Ovary (tissue), 9 donors: Measurements from ENCODE around the gene COL4A1. TPM values are rescaled to one million over a fixed set of nuclear protein-coding genes. Genes with fewer than 3 reads are reported as not detected.

Source experiments
- DNase-seq, 5 donors: peaks; one replicate each; pipeline ENCODE4 v3.0.0-alpha.2; 2019 to 2020
- H3K27ac ChIP-seq, 2 donors: fragments of 200-600 bp; one replicate each; pipeline versions ENCODE4 v1.5.1 to v1.8.0; 2019 to 2022
- H3K27me3 ChIP-seq: fragments of 200-600 bp; one replicate; pipeline ENCODE4 v1.8.0; 2022
- H3K36me3 ChIP-seq: fragments of 200-600 bp; sonication (generic); one replicate; pipeline ENCODE4 v1.5.1; 2019
- H3K4me1 ChIP-seq: one replicate; pipeline ENCODE4 v1.8.1; 2013; ENCODE audit warnings: mild to moderate bottlenecking, moderate library complexity; ENCODE audit not compliant: insufficient read depth
- H3K4me3 ChIP-seq: fragments of 200-600 bp; sonication (generic); one replicate; pipeline ENCODE4 v1.5.1; 2017
- H3K9me3 ChIP-seq, 2 donors: fragments of 200-600 bp in 1 of 2; sonication (generic) in 1 of 2; one replicate each; pipeline versions ENCODE4 v1.5.1 to v1.8.1; 2013 to 2019; ENCODE audit warnings: mild to moderate bottlenecking in 1 of 2, moderate library complexity in 1 of 2
- EP300 ChIP-seq: sonication (generic); formaldehyde crosslinking; IDR thresholded peaks from one replicate; pipeline ENCODE4 v1.6.1; 2017; ENCODE audit warnings: antibody characterized with exemption
- POLR2A ChIP-seq: fragments of 450-650 bp; IDR thresholded peaks from one replicate; pipeline ENCODE4 v1.6.1; 2017; ENCODE audit warnings: antibody characterized with exemption, mild to moderate bottlenecking, moderate library complexity
- WGBS, 3 donors: extraction: QIAGEN DNeasy Blood & Tissue Kit in 1 of 3; methylation state at CpG; one replicate each; pipeline versions ENCODE4 v1.1.5 to v1.1.7; 2013 to 2017; 5-methylcytosine and 5-hydroxymethylcytosine counted together
- intact Hi-C, 4 donors: fragments of 100-400 bp; cut with DNase I; formaldehyde crosslinking; loops; one replicate each; pipeline versions ENCODE4 v1.11.0 to v1.15.1; 2022 to 2023
- polyA plus RNA-seq, 2 donors: library from polyadenylated mRNA; stranded (reverse); fragments of 200-250 nt in 1 of 2; fragments of 350-450 nt in 1 of 2; fragmentation: Illumina TruSeq in 1 of 2; extraction: RNeasy Lipid Tissue Mini Kit (QIAGEN cat#74804) in 1 of 2; gene quantifications; one replicate each; pipeline ENCODE4 v1.2.3, GENCODE V29; 2013 to 2014
- total RNA-seq, 7 donors: library from RNA; depleted of rRNA in 2 of 7; stranded (reverse); fragments of >200 nt in 2 of 7; fragmentation: NEBNext Ultra II Directional in 3 of 7; extraction: Animal tissue kit (Norgen Biotek cat#: 25700) in 3 of 7; gene quantifications; one replicate each; pipeline versions ENCODE4 v1.1.0 to v1.2.4, GENCODE V29; 2016 to 2023
- TF ChIP-seq, protein P1 (sequence below), 3 donors: fragments of 450-650 bp in 2 of 3; fragments of 200-600 bp in 1 of 3; IDR thresholded peaks; one replicate each; pipeline versions ENCODE4 v1.5.1 to v1.8.0; 2016 to 2022; ENCODE audit warnings: antibody characterized with exemption in 3 of 3, mild to moderate bottlenecking in 1 of 3
- donor health status: DM: no; HTN: no; CAD: no; lungs with moderate emphysema.
- donor health status: DM: no; HTN: no; CAD: no.
- donor health status: Bipolar disorder and iron deficiency.
- donor health status: DM: yes; HTN: yes; CAD: no.
- donor health status: DM: no; HTN: no; CAD: no.
- donor health status: DM: yes; HTN: yes; CAD: no.

The COL4A1 gene
- total and polyA plus RNA-seq, 9 donors: 42.3 to 421 (median 87.5) TPM

DNA sequence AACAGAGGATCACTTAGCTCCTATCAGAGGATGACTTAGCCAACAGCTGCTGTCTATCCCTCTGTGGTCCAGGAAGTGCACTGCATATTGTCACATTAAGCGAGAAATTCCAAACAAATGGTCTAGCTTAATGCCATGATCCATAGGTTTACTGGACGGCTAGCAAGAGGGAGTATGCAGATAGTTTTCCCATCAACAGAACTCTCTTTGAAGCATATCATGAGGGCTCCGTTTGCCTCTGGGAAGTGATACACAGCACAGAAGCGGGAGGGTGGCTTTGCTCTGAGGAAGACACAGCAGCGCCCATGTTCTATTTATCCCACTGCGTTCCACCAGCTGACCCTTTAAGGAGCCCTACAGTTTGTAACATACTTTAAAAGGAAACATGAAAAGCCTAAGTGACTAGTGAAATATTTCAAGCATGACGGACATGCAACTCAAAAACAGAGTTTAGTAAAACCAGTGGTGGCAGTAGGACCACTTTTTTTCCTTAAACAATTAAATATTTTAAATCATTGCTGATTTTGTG lies 52.7 kb downstream of the COL4A1 start:
- no peaks in the 10 kb centered on the region for H3K36me3 ChIP-seq
- H3K9me3 ChIP-seq: no peaks in the 10 kb centered on the region
- WGBS, 3 donors: 61 to 65% (median 64%) methylated on average over 7 of the region's 7 CpGs
- TF ChIP-seq, protein P1, sequence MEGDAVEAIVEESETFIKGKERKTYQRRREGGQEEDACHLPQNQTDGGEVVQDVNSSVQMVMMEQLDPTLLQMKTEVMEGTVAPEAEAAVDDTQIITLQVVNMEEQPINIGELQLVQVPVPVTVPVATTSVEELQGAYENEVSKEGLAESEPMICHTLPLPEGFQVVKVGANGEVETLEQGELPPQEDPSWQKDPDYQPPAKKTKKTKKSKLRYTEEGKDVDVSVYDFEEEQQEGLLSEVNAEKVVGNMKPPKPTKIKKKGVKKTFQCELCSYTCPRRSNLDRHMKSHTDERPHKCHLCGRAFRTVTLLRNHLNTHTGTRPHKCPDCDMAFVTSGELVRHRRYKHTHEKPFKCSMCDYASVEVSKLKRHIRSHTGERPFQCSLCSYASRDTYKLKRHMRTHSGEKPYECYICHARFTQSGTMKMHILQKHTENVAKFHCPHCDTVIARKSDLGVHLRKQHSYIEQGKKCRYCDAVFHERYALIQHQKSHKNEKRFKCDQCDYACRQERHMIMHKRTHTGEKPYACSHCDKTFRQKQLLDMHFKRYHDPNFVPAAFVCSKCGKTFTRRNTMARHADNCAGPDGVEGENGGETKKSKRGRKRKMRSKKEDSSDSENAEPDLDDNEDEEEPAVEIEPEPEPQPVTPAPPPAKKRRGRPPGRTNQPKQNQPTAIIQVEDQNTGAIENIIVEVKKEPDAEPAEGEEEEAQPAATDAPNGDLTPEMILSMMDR (IDR thresholded peaks at IDR 0.05): no peak
- TF ChIP-seq EP300: no peak
- no peak for TF ChIP-seq POLR2A
- H3K27me3 ChIP-seq: no peaks in the 10 kb centered on the region
- no peak overlapping the region for H3K4me3 ChIP-seq
- intact Hi-C loops: loop anchor here in 2 of 4 donors (10.0 kb wide), 1 partner anchor 51 kb away; the partner anchor contains the start of genes COL4A1 (in 2 of the 2) and COL4A2 (in 2 of the 2)
- peaks cover 27% of the 10 kb centered on the region for H3K4me1 ChIP-seq
- no peak for DNase-seq
- H3K27ac ChIP-seq: no peak overlapping the region

DNA sequence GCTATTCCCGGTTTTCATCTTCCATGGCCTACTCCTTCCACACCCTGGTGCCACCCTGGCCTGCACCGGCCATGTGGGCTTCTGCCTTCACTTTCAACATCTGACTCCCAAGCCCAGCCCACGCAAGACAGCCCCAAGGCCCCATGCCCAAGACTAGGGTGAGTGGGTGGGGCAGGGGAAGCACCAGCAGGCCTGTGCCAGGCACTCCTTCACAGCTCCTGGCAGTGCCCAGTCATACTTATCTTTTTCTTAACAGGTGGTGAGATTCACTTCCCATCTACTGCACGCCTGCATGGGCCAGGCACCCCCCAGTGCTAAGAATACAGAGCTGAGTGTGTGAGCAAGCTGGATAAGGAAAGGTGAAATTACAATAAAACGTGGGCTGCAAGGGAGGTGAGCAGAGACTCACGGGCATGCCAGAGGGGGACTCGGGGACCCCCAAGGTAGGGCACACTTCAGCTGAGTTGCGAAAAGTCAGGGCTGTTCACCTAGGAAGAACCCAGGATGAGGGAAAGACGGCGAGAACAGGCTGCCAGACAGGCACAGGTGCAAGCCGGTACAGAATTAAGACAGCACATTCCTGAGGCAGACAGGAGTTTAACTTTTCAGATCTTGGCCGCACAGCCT lies 55.7 kb downstream of the COL4A1 start:
- 72 to 74% (median 72%) methylated on average over 12 of the region's 12 CpGs for WGBS, 3 donors

DNA sequence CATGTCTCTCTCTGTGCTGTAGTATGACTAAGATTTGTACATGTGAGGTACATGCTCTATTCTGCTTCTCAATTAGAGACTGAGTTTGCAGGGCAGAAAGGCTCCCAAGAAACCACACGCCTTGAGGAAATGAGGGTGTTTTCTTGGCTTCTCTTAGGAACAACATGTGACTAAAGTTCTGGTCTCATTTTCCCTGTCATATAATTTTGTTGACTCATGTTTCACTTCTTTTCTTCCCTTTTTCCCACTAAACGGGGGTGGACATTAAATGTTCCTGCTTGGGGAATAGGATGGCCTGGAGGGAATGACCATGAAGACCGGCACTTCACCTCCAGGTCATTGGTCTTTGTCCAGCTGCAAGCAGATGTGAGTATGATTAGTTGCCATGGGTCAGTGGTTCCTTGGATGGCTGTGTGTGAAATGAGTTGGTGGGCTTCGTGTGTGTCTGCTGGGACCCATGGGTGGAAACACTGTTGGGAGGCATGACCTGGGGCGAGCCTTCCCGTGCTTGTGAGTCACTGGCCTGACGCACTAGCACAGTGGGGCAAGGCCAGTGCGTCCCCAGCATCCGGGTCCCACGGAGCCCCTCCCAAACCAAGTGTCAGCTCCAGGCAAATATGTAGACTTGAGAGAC lies 56.6 kb downstream of the COL4A1 start:
- 32 to 53% (median 51%) methylated on average over 10 of the region's 10 CpGs for WGBS, 3 donors
- DNase-seq: peak in 2 of 5 donors; percentile 48 to 59
- H3K4me3 ChIP-seq: no peak overlapping the region
- H3K27me3 ChIP-seq: no peaks in the 10 kb centered on the region
- H3K36me3 ChIP-seq: no peaks in the 10 kb centered on the region
- TF ChIP-seq EP300: peak; percentile 19
- TF ChIP-seq, protein P1 (IDR thresholded peaks at IDR 0.05): no peak
- H3K27ac ChIP-seq: peak overlapping the region; percentile 54 to 64
- no peaks in the 10 kb centered on the region for H3K9me3 ChIP-seq
- intact Hi-C loops: loop anchor here in 2 of 4 donors (10.0 kb wide), 1 partner anchor 54 kb away; the partner anchor contains the start of genes COL4A1 (in 2 of the 2) and COL4A2 (in 2 of the 2)
- peaks cover 28% of the 10 kb centered on the region for H3K4me1 ChIP-seq

More for the DNA sequence above, 55.7 kb downstream of the COL4A1 start:
- H3K27ac ChIP-seq: peak overlapping the region; percentile 54 to 64
- H3K27me3 ChIP-seq: no peaks in the 10 kb centered on the region
- no peak for DNase-seq
- peaks cover 31% of the 10 kb centered on the region for H3K4me1 ChIP-seq
- no peaks in the 10 kb centered on the region for H3K9me3 ChIP-seq
- no peak for TF ChIP-seq EP300
- TF ChIP-seq POLR2A: no peak
- TF ChIP-seq, protein P1 (IDR thresholded peaks at IDR 0.05): no peak
- H3K36me3 ChIP-seq: no peaks in the 10 kb centered on the region
- no peak overlapping the region for H3K4me3 ChIP-seq
- intact Hi-C loops: loop anchor here in 2 of 4 donors (10.0 kb wide), 1 partner anchor 53 kb away; the partner anchor contains the start of genes COL4A1 (in 2 of the 2) and COL4A2 (in 2 of the 2)

DNA sequence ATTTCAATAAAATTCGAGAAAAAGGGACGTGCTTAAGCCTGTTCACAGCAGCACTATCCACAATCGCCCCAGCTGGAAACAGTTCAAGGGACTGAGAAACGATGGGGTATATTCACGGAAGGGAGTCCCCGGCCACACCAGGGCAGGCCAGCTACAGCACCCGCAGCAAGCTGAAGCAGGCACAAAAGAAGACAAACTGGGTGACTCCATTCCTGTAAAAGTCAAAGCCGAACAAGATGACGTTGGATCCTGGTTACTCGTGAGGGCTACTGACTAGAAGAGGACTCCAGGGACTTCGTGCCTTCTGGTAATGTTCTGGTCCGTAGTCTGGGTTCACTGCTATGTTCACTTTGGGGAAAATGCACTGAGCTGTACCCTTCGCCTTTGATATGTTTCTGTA lies 57.6 kb downstream of the COL4A1 start:
- H3K9me3 ChIP-seq: no peaks in the 10 kb centered on the region
- intact Hi-C loops: loop anchor here in 3 of 4 donors (5.0 to 10.0 kb wide), 5 partner anchors 55 to 165 kb away; partner anchors contain the start of genes COL4A1 (in 2 of the 3) and COL4A2 (in 2 of the 3)
- H3K4me3 ChIP-seq: no peak overlapping the region
- no peaks in the 10 kb centered on the region for H3K36me3 ChIP-seq
- 69 to 75% (median 73%) methylated on average over 13 of the region's 13 CpGs for WGBS, 3 donors
- peaks cover 32% of the 10 kb centered on the region for H3K4me1 ChIP-seq
- no peak for DNase-seq
- H3K27me3 ChIP-seq: no peaks in the 10 kb centered on the region
- peak overlapping the region in 1 of 2 donors; percentile 54 for H3K27ac ChIP-seq
- TF ChIP-seq POLR2A (no peak), EP300 (no peak)
- TF ChIP-seq, protein P1 (IDR thresholded peaks at IDR 0.05): no peak
